HG03280 (cell line): Measurements from ENCODE around the gene HIVEP3.
A peak's percentile ranks its signal among the peaks of the same experiment; 100 is the strongest.

Source experiments
- ATAC-seq: cut with Tn5 transposase; IDR thresholded peaks from one replicate; pipeline ENCODE4 v1.9.1; 2021; ENCODE audit warnings: mild to moderate bottlenecking, moderate library complexity; ENCODE audit not compliant: unreplicated experiment

HIVEP3 gene

GRCh38 chr1:41494351-41495209, 424.1 kb downstream of the HIVEP3 start:
- ATAC-seq: no peak

GRCh38 chr1:41493626-41494350, 424.9 kb downstream of the HIVEP3 start:
- no peak for ATAC-seq

- no peak for ATAC-seq
Measured at GRCh38 chr1:41493117-41493536, 425.6 kb downstream of the HIVEP3 start.

GRCh38 chr1:41492341-41492848, 426.3 kb downstream of the HIVEP3 start:
- ATAC-seq: no peak

- ATAC-seq: no peak
Measured at GRCh38 chr1:41490911-41491310, 427.8 kb downstream of the HIVEP3 start.

- no peak for ATAC-seq
Measured at GRCh38 chr1:41489561-41489960, 429.2 kb downstream of the HIVEP3 start.

- no peak for ATAC-seq
Measured at GRCh38 chr1:41488040-41488951, 430.4 kb downstream of the HIVEP3 start.

- ATAC-seq: peak; percentile 43
Measured at GRCh38 chr1:41487126-41488039, 431.3 kb downstream of the HIVEP3 start.

GRCh38 chr1:41486371-41487125, 432.2 kb downstream of the HIVEP3 start:
- ATAC-seq: no peak

GRCh38 chr1:41486053-41486370, 432.7 kb downstream of the HIVEP3 start:
- no peak for ATAC-seq

GRCh38 chr1:41485605-41486004, 433.1 kb downstream of the HIVEP3 start:
- ATAC-seq: no peak

GRCh38 chr1:41484402-41485241, 434.1 kb downstream of the HIVEP3 start, which contains the start of gene EDN2:
Gene EDN2, minus strand, starts transcription at chr1:41484683. Its CDS starts 82 bp downstream, at chr1:41484601.
- no peak for ATAC-seq

- no peak for ATAC-seq
Measured at GRCh38 chr1:41483960-41484401, 434.7 kb downstream of the HIVEP3 start.

GRCh38 chr1:41483001-41483850, 435.5 kb downstream of the HIVEP3 start:
- no peak for ATAC-seq

- no peak for ATAC-seq
Measured at GRCh38 chr1:41482001-41482765, 436.5 kb downstream of the HIVEP3 start.

GRCh38 chr1:41481109-41481775, 437.5 kb downstream of the HIVEP3 start:
- ATAC-seq: no peak
